ENCODE measurements around the gene DNM1L.

DNA sequence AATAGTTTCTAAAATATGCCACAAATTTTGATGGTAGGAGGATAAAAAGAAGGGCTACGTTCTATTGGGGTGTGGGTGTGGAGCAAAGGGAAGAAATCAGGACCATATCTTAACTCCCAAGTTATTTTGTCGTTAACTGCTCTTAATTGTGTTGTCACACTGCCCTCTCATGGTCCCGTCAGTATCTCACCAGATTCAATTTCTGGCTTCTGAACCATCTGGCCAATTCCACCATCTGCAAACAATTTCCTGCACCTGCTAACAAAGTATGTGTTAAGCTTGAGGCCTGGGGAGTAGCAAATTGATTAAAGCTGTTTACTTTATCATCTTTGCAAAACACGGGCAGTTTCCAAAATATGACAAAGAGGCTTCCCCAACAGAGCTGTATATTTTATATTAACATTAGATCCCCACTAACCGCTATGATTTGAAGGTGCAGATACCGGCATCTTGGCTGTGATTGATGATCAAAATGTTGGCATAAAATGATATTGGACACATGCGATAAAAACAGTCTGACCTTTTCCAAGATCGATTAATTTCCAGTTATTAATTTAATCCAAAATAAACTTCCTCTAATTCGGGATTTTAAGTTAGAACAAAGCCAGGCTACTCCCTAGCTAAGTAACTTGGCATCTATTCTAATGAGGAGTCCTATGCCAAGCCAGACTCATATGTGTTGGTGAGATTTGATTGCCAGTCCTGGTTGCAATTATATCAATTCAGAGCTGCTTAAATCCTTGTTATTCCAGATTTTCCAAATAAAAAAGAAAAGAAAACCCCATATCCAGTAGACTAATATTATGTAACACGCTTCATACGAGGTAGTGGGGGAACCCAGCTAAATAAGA, 6.9 kb upstream of the DNM1L start:
- TF ChIP-seq, protein P1, sequence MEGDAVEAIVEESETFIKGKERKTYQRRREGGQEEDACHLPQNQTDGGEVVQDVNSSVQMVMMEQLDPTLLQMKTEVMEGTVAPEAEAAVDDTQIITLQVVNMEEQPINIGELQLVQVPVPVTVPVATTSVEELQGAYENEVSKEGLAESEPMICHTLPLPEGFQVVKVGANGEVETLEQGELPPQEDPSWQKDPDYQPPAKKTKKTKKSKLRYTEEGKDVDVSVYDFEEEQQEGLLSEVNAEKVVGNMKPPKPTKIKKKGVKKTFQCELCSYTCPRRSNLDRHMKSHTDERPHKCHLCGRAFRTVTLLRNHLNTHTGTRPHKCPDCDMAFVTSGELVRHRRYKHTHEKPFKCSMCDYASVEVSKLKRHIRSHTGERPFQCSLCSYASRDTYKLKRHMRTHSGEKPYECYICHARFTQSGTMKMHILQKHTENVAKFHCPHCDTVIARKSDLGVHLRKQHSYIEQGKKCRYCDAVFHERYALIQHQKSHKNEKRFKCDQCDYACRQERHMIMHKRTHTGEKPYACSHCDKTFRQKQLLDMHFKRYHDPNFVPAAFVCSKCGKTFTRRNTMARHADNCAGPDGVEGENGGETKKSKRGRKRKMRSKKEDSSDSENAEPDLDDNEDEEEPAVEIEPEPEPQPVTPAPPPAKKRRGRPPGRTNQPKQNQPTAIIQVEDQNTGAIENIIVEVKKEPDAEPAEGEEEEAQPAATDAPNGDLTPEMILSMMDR (conservative IDR thresholded peaks at IDR 0.05; ENCODE audit: low read depth, low read length) = peak; percentile 77
- TF ChIP-seq EZH2 (IDR thresholded peaks at IDR 0.05; ENCODE audit: borderline replicate concordance, low read depth, low read length, poor library complexity, severe bottlenecking) = no peak

Data from A673 (cell line).